Panc1 (cell line): ENCODE results near the gene CRIM1. TPM values are rescaled to one million over a fixed set of nuclear protein-coding genes. Genes with fewer than 3 reads are reported as not detected.

Source experiments
- ATAC-seq: fragments of 200-7000 bp; cut with Tn5 transposase; 2 replicates; pipeline ENCODE4 v1.9.1; 2020; ENCODE audit warnings: mild to moderate bottlenecking, moderate library complexity
- BruUV-seq: library from RNA; stranded (reverse); fragments of 400-500 nt; replicated peaks from 2 replicates; lab custom pipeline; 2021; lab: Mats Ljungman, UMichigan
- CTCF ChIA-PET: fragments of 300-600 bp; sonication (Branson Sonifier 250); formaldehyde crosslinking; loops from one replicate; lab custom pipeline; 2022; ENCODE audit warnings: antibody characterized with exemption; lab: Charles Lee
- POLR2A ChIA-PET: fragments of 300-600 bp; sonication (Branson Sonifier 250); formaldehyde crosslinking; loops from one replicate; lab custom pipeline; 2022; ENCODE audit warnings: antibody characterized with exemption; lab: Charles Lee
- DNase-seq: peaks from one replicate; pipeline ENCODE4 v3.0.0-alpha.2; 2010; ENCODE audit warnings: low read depth, low spot score
- H3K27ac ChIP-seq: 2 replicates; pipeline ENCODE4 v1.5.1; 2011; ENCODE audit warnings: mild to moderate bottlenecking, low read length, inconsistent platforms
- H3K27me3 ChIP-seq: fragments of 200-500 bp; sonication (Bioruptor generic); 2 replicates; pipeline ENCODE4 v1.6.0; 2014; ENCODE audit warnings: low read length, inconsistent platforms; ENCODE audit not compliant: control insufficient read depth, insufficient read depth
- H3K36me3 ChIP-seq: fragments of 200-500 bp; sonication (Bioruptor generic); 2 replicates; pipeline ENCODE4 v1.5.1; 2014; ENCODE audit warnings: inconsistent platforms, mild to moderate bottlenecking, low read length, moderate library complexity; ENCODE audit not compliant: control insufficient read depth, insufficient read depth
- H3K4me1 ChIP-seq: 2 replicates; pipeline ENCODE4 v1.5.1; 2011; ENCODE audit warnings: inconsistent platforms, mild to moderate bottlenecking, low read length, moderate library complexity; ENCODE audit not compliant: control insufficient read depth, insufficient read depth
- H3K4me3 ChIP-seq, 2 experiments: 2 replicates each; pipeline ENCODE4 v1.5.1; 2011 to 2012; ENCODE audit warnings: low read depth in 2 of 2, low read length in 2 of 2, mild to moderate bottlenecking in 2 of 2, inconsistent platforms in 1 of 2, moderate library complexity in 1 of 2
- H3K9me3 ChIP-seq: fragments of 200-500 bp; sonication (Bioruptor generic); 2 replicates; pipeline ENCODE4 v1.5.1; 2014; ENCODE audit warnings: low read depth, mild to moderate bottlenecking, inconsistent platforms, low read length, moderate library complexity; ENCODE audit not compliant: control insufficient read depth, insufficient read depth
- CTCF ChIP-seq: fragments of 450-650 bp; IDR thresholded peaks from 2 replicates; pipeline ENCODE4 v1.5.1; 2017; ENCODE audit warnings: mild to moderate bottlenecking
- POLR2AphosphoS5 ChIP-seq: IDR thresholded peaks from 2 replicates; pipeline ENCODE4 v1.6.1; 2012; ENCODE audit warnings: mild to moderate bottlenecking, low read depth, low read length, moderate library complexity
- REST ChIP-seq, 2 experiments: IDR thresholded peaks; 2 replicates each; pipeline ENCODE4 v1.6.1; 2011 to 2012; ENCODE audit warnings: low read depth in 2 of 2, control low read depth in 1 of 2, low read length in 1 of 2, mild to moderate bottlenecking in 1 of 2, moderate library complexity in 1 of 2; ENCODE audit not compliant: insufficient read depth in 1 of 2
- SIN3A ChIP-seq: IDR thresholded peaks from 2 replicates; pipeline ENCODE4 v1.6.1; 2012; ENCODE audit warnings: low read depth, mild to moderate bottlenecking, low read length, moderate library complexity, borderline replicate concordance; ENCODE audit not compliant: insufficient read depth
- TCF7L2 ChIP-seq: IDR thresholded peaks from 2 replicates; pipeline ENCODE4 v1.6.1; 2011; ENCODE audit warnings: mild to moderate bottlenecking, low read depth, low read length, inconsistent platforms
- in situ Hi-C: cut with HindIII; loops from 2 replicates; pipeline ENCODE4 v1.10.0; 2016; ENCODE audit warnings: low sequenced_read_pairs, low pct_unique_long_range_greater_than_20kb
- intact Hi-C: fragments of 100-400 bp; cut with micrococcal nuclease; formaldehyde crosslinking; loops from one replicate; pipeline ENCODE4 v1.10.0; 2022; ENCODE audit not compliant: unreplicated experiment
- total RNA-seq: library from RNA; stranded (reverse); gene quantifications from one replicate; pipeline ENCODE4 v1.2.1, GENCODE V29; 2021; ENCODE audit not compliant: unreplicated experiment

CRIM1 gene
- total RNA-seq, 1 experiment from 2014 or later: 290 TPM

GRCh38 chr2:36523153-36523552, 167.6 kb downstream of the CRIM1 start:
- ChIA-PET CTCF (no interaction called here), POLR2A (interaction anchor here (0.8 kb wide), 1 partner anchor 272 kb away, joined by 22 read pairs; no protein-coding TSS in a partner anchor)
- in situ Hi-C loops: no loop called here
- intact Hi-C loops: no loop called here
- peaks cover 57% of the 10 kb centered on the region for H3K36me3 ChIP-seq
- no TSS peak for BruUV-seq
- no peak for DNase-seq
- no peaks in the 10 kb centered on the region for H3K4me1 ChIP-seq
- H3K9me3 ChIP-seq: no peaks in the 10 kb centered on the region
- TF ChIP-seq REST (IDR thresholded peaks at IDR 0.05; ENCODE audit: insufficient read depth in 1 of 2, low read depth in 2 of 2, low read length in 1 of 2): no peak
- no peak for TF ChIP-seq CTCF
- no peak for TF ChIP-seq POLR2AphosphoS5
- no peak for TF ChIP-seq TCF7L2
- TF ChIP-seq SIN3A: no peak
- no peak for ATAC-seq
- no peak overlapping the region for H3K27ac ChIP-seq
- no peak overlapping the region for H3K4me3 ChIP-seq
- no peaks in the 10 kb centered on the region for H3K27me3 ChIP-seq

- no peak overlapping the region; the same call in 1 of the 2 replicates for H3K27ac ChIP-seq
- H3K27me3 ChIP-seq: no peaks in the 10 kb centered on the region
- DNase-seq: no peak
- no peak overlapping the region for H3K4me3 ChIP-seq
- in situ Hi-C loops (no loop called here), intact Hi-C loops (no loop called here)
- ATAC-seq: 0 out of 2 replicates have a peak, but pooled peaks have one; percentile 41
- no peaks in the 10 kb centered on the region for H3K4me1 ChIP-seq
- no TSS peak for BruUV-seq
- TF ChIP-seq TCF7L2: no peak
- TF ChIP-seq CTCF: no peak
- no peak for TF ChIP-seq REST (IDR thresholded peaks at IDR 0.05; ENCODE audit: insufficient read depth in 1 of 2, low read depth in 2 of 2, low read length in 1 of 2)
- no peak for TF ChIP-seq POLR2AphosphoS5
- H3K9me3 ChIP-seq: no peaks in the 10 kb centered on the region
- peaks cover 44% of the 10 kb centered on the region for H3K36me3 ChIP-seq
- ChIA-PET POLR2A (no interaction called here), CTCF (no interaction called here)
These were observed 169.7 kb downstream of the CRIM1 start for GRCh38 chr2:36525245-36525644.
